ENCODE results near the gene DDAH1.

Gene DDAH1

GRCh38 chr1:85296980-85297379 is 168.0 kb downstream of the DDAH1 start:
- Histone ChIP-seq H3K27ac (ENCODE audit: insufficient read depth, low read depth, low read length, poor library complexity, severe bottlenecking) (no peak overlapping the region), H3K36me3 (ENCODE audit: control insufficient read depth, insufficient read depth, low read length) (no peaks in the 10 kb centered on the region), H3K27me3 (ENCODE audit: control insufficient read depth, insufficient read depth, low read length, poor library complexity, severe bottlenecking) (no peaks in the 10 kb centered on the region), H3K4me3 (ENCODE audit: insufficient read depth, low read depth, low read length) (no peak overlapping the region), H3K9me3 (ENCODE audit: control insufficient read depth, low read length) (no peaks in the 10 kb centered on the region), H3K4me1 (ENCODE audit: control insufficient read depth, insufficient read depth, low read length) (no peaks in the 10 kb centered on the region)
- 78 to 87% methylated on average over 1 of the region's 1 CpG for WGBS, 2 experiments

- 82 to 89% methylated on average over 4 of the region's 4 CpGs for WGBS, 2 experiments
- Histone ChIP-seq H3K4me1 (ENCODE audit: control insufficient read depth, insufficient read depth, low read length) (no peaks in the 10 kb centered on the region), H3K27me3 (ENCODE audit: control insufficient read depth, insufficient read depth, low read length, poor library complexity, severe bottlenecking) (no peaks in the 10 kb centered on the region), H3K36me3 (ENCODE audit: control insufficient read depth, insufficient read depth, low read length) (no peaks in the 10 kb centered on the region), H3K27ac (ENCODE audit: insufficient read depth, low read depth, low read length, poor library complexity, severe bottlenecking) (no peak overlapping the region), H3K4me3 (ENCODE audit: insufficient read depth, low read depth, low read length) (no peak overlapping the region), H3K9me3 (ENCODE audit: control insufficient read depth, low read length) (no peaks in the 10 kb centered on the region)
These were observed 169.3 kb downstream of the DDAH1 start for GRCh38 chr1:85295654-85296053.

- Histone ChIP-seq H3K36me3 (ENCODE audit: control insufficient read depth, insufficient read depth, low read length) (no peaks in the 10 kb centered on the region), H3K27me3 (ENCODE audit: control insufficient read depth, insufficient read depth, low read length, poor library complexity, severe bottlenecking) (no peaks in the 10 kb centered on the region), H3K9me3 (ENCODE audit: control insufficient read depth, low read length) (no peaks in the 10 kb centered on the region), H3K4me1 (ENCODE audit: control insufficient read depth, insufficient read depth, low read length) (no peaks in the 10 kb centered on the region), H3K27ac (ENCODE audit: insufficient read depth, low read depth, low read length, poor library complexity, severe bottlenecking) (no peak overlapping the region), H3K4me3 (ENCODE audit: insufficient read depth, low read depth, low read length) (no peak overlapping the region)
- WGBS, 2 experiments: 87 to 90% methylated on average over 3 of the region's 3 CpGs
These were observed 169.9 kb downstream of the DDAH1 start for GRCh38 chr1:85295006-85295431.

- no peaks in the 10 kb centered on the region for H3K9me3 ChIP-seq (ENCODE audit: control insufficient read depth, low read length)
- WGBS, 2 experiments: 86 to 98% methylated on average over 2 of the region's 2 CpGs
These were observed 174.1 kb downstream of the DDAH1 start for GRCh38 chr1:85290826-85291225.

GRCh38 chr1:85289848-85290335 is 175.1 kb downstream of the DDAH1 start:
- Histone ChIP-seq H3K36me3 (ENCODE audit: control insufficient read depth, insufficient read depth, low read length) (no peaks in the 10 kb centered on the region), H3K27me3 (ENCODE audit: control insufficient read depth, insufficient read depth, low read length, poor library complexity, severe bottlenecking) (no peaks in the 10 kb centered on the region), H3K4me1 (ENCODE audit: control insufficient read depth, insufficient read depth, low read length) (no peaks in the 10 kb centered on the region), H3K4me3 (ENCODE audit: insufficient read depth, low read depth, low read length) (no peak overlapping the region), H3K9me3 (ENCODE audit: control insufficient read depth, low read length) (no peaks in the 10 kb centered on the region), H3K27ac (ENCODE audit: insufficient read depth, low read depth, low read length, poor library complexity, severe bottlenecking) (no peak overlapping the region)
- WGBS, 2 experiments: 92 to 96% methylated on average over 4 of the region's 4 CpGs

More at GRCh38 chr1:85290826-85291225, 174.1 kb downstream of the DDAH1 start:
- Histone ChIP-seq H3K27me3 (ENCODE audit: control insufficient read depth, insufficient read depth, low read length, poor library complexity, severe bottlenecking) (no peaks in the 10 kb centered on the region), H3K4me3 (ENCODE audit: insufficient read depth, low read depth, low read length) (no peak overlapping the region), H3K27ac (ENCODE audit: insufficient read depth, low read depth, low read length, poor library complexity, severe bottlenecking) (no peak overlapping the region), H3K36me3 (ENCODE audit: control insufficient read depth, insufficient read depth, low read length) (no peaks in the 10 kb centered on the region), H3K4me1 (ENCODE audit: control insufficient read depth, insufficient read depth, low read length) (no peaks in the 10 kb centered on the region)

GRCh38 chr1:85289207-85289847 is 175.6 kb downstream of the DDAH1 start:
- Histone ChIP-seq H3K27me3 (ENCODE audit: control insufficient read depth, insufficient read depth, low read length, poor library complexity, severe bottlenecking) (no peaks in the 10 kb centered on the region), H3K27ac (ENCODE audit: insufficient read depth, low read depth, low read length, poor library complexity, severe bottlenecking) (no peak overlapping the region), H3K9me3 (ENCODE audit: control insufficient read depth, low read length) (no peaks in the 10 kb centered on the region), H3K36me3 (ENCODE audit: control insufficient read depth, insufficient read depth, low read length) (no peaks in the 10 kb centered on the region), H3K4me3 (ENCODE audit: insufficient read depth, low read depth, low read length) (no peak overlapping the region), H3K4me1 (ENCODE audit: control insufficient read depth, insufficient read depth, low read length) (no peaks in the 10 kb centered on the region)
- WGBS, 2 experiments: 88 to 89% methylated on average over 9 of the region's 9 CpGs

GRCh38 chr1:85284202-85284601 is 180.8 kb downstream of the DDAH1 start:
- no peak overlapping the region for H3K4me3 ChIP-seq (ENCODE audit: insufficient read depth, low read depth, low read length)
- no peaks in the 10 kb centered on the region for H3K27me3 ChIP-seq (ENCODE audit: control insufficient read depth, insufficient read depth, low read length, poor library complexity, severe bottlenecking)
- no peaks in the 10 kb centered on the region for H3K4me1 ChIP-seq (ENCODE audit: control insufficient read depth, insufficient read depth, low read length)
- 91 to 98% methylated on average over 2 of the region's 2 CpGs for WGBS, 2 experiments
- no peak overlapping the region for H3K27ac ChIP-seq (ENCODE audit: insufficient read depth, low read depth, low read length, poor library complexity, severe bottlenecking)
- H3K36me3 ChIP-seq (ENCODE audit: control insufficient read depth, insufficient read depth, low read length): no peaks in the 10 kb centered on the region
- no peaks in the 10 kb centered on the region for H3K9me3 ChIP-seq (ENCODE audit: control insufficient read depth, low read length)

GRCh38 chr1:85283475-85284199 is 181.3 kb downstream of the DDAH1 start:
- Histone ChIP-seq H3K4me1 (ENCODE audit: control insufficient read depth, insufficient read depth, low read length) (no peaks in the 10 kb centered on the region), H3K4me3 (ENCODE audit: insufficient read depth, low read depth, low read length) (no peak overlapping the region), H3K27ac (ENCODE audit: insufficient read depth, low read depth, low read length, poor library complexity, severe bottlenecking) (no peak overlapping the region), H3K36me3 (ENCODE audit: control insufficient read depth, insufficient read depth, low read length) (no peaks in the 10 kb centered on the region), H3K9me3 (ENCODE audit: control insufficient read depth, low read length) (no peaks in the 10 kb centered on the region), H3K27me3 (ENCODE audit: control insufficient read depth, insufficient read depth, low read length, poor library complexity, severe bottlenecking) (no peaks in the 10 kb centered on the region)
- 89 to 90% methylated on average over 11 of the region's 11 CpGs for WGBS, 2 experiments

GRCh38 chr1:85282424-85282823 is 182.5 kb downstream of the DDAH1 start:
- H3K4me3 ChIP-seq (ENCODE audit: insufficient read depth, low read depth, low read length): no peak overlapping the region
- no peaks in the 10 kb centered on the region for H3K9me3 ChIP-seq (ENCODE audit: control insufficient read depth, low read length)
- no peaks in the 10 kb centered on the region for H3K36me3 ChIP-seq (ENCODE audit: control insufficient read depth, insufficient read depth, low read length)
- H3K27ac ChIP-seq (ENCODE audit: insufficient read depth, low read depth, low read length, poor library complexity, severe bottlenecking): no peak overlapping the region
- WGBS, 2 experiments: 71 to 92% methylated on average over 1 of the region's 1 CpG
- no peaks in the 10 kb centered on the region for H3K4me1 ChIP-seq (ENCODE audit: control insufficient read depth, insufficient read depth, low read length)
- H3K27me3 ChIP-seq (ENCODE audit: control insufficient read depth, insufficient read depth, low read length, poor library complexity, severe bottlenecking): no peaks in the 10 kb centered on the region

GRCh38 chr1:85280636-85281035 is 184.3 kb downstream of the DDAH1 start:
- Histone ChIP-seq H3K27me3 (ENCODE audit: control insufficient read depth, insufficient read depth, low read length, poor library complexity, severe bottlenecking) (no peaks in the 10 kb centered on the region), H3K4me3 (ENCODE audit: insufficient read depth, low read depth, low read length) (no peak overlapping the region), H3K27ac (ENCODE audit: insufficient read depth, low read depth, low read length, poor library complexity, severe bottlenecking) (no peak overlapping the region), H3K9me3 (ENCODE audit: control insufficient read depth, low read length) (no peaks in the 10 kb centered on the region), H3K4me1 (ENCODE audit: control insufficient read depth, insufficient read depth, low read length) (no peaks in the 10 kb centered on the region), H3K36me3 (ENCODE audit: control insufficient read depth, insufficient read depth, low read length) (no peaks in the 10 kb centered on the region)
- 89 to 90% methylated on average over 4 of the region's 4 CpGs for WGBS, 2 experiments

Measured in ectodermal cell (in vitro differentiated cells).